SK-N-SH (cell line): ENCODE results near the gene COL25A1.

ENCODE experiments used
- CHD2 ChIP-seq: fragments of 150-350 bp; IDR thresholded peaks from 2 replicates; pipeline ENCODE4 v1.6.1; 2018; ENCODE audit warnings: low read length; ENCODE audit not compliant: partially characterized antibody
- EZH2phosphoT487 ChIP-seq: fragments of 200-600 bp; sonication (generic); IDR thresholded peaks from 2 replicates; pipeline ENCODE4 v1.6.1; 2017; ENCODE audit warnings: low read depth, mixed run types, mild to moderate bottlenecking, antibody characterized with exemption, moderate library complexity, borderline replicate concordance
- FOXM1 ChIP-seq: IDR thresholded peaks from 2 replicates; pipeline ENCODE4 v1.4.0; 2012; ENCODE audit warnings: low read depth, mild to moderate bottlenecking
- GABPA ChIP-seq: IDR thresholded peaks from 2 replicates; pipeline ENCODE4 v1.4.0; 2012; ENCODE audit warnings: low read depth, mild to moderate bottlenecking
- NFIC ChIP-seq: IDR thresholded peaks from 2 replicates; pipeline ENCODE4 v1.4.0; 2012; ENCODE audit warnings: borderline replicate concordance
- NRF1 ChIP-seq: IDR thresholded peaks from 2 replicates; pipeline ENCODE4 v1.6.1; 2012; ENCODE audit warnings: low read depth, mild to moderate bottlenecking, low read length
- POLR2AphosphoS5 ChIP-seq: IDR thresholded peaks from 2 replicates; pipeline ENCODE4 v1.6.1; 2012; ENCODE audit warnings: low read depth, low read length
- TAF1 ChIP-seq: IDR thresholded peaks from 2 replicates; pipeline ENCODE4 v1.6.1; 2012; ENCODE audit warnings: low read depth, mild to moderate bottlenecking, low read length, moderate library complexity, borderline replicate concordance
- TF ChIP-seq, protein P1 (sequence below): fragments of 200-600 bp; sonication (generic); IDR thresholded peaks from 2 replicates; pipeline ENCODE4 v1.6.1; 2017; ENCODE audit warnings: antibody characterized with exemption, mild to moderate bottlenecking, moderate library complexity
- TF ChIP-seq, protein P2 (sequence below): IDR thresholded peaks from 2 replicates; pipeline ENCODE4 v1.4.0; 2012; ENCODE audit warnings: low read depth

DNA sequence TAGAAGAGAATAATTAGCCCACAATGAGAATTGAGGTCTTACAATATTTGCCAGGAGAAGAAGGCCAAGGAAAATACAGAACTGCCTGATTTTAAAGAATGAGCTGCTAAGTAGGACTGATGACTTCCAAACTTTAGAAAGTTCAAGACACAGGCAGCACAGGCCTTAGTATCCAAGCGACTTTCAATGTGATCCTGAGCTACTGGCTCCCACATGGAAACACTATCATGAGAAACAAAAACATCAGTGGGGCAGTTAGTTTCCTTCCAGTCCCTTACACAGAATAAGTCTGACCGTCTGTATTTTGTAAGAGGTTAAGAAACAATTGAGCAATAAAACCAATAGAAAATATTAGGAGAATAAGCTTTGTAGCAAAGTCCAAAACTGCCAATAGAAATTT, 251.4 kb downstream of the COL25A1 start:
- TF ChIP-seq, protein P1, sequence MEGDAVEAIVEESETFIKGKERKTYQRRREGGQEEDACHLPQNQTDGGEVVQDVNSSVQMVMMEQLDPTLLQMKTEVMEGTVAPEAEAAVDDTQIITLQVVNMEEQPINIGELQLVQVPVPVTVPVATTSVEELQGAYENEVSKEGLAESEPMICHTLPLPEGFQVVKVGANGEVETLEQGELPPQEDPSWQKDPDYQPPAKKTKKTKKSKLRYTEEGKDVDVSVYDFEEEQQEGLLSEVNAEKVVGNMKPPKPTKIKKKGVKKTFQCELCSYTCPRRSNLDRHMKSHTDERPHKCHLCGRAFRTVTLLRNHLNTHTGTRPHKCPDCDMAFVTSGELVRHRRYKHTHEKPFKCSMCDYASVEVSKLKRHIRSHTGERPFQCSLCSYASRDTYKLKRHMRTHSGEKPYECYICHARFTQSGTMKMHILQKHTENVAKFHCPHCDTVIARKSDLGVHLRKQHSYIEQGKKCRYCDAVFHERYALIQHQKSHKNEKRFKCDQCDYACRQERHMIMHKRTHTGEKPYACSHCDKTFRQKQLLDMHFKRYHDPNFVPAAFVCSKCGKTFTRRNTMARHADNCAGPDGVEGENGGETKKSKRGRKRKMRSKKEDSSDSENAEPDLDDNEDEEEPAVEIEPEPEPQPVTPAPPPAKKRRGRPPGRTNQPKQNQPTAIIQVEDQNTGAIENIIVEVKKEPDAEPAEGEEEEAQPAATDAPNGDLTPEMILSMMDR = no peak
- no peak for TF ChIP-seq NRF1
- TF ChIP-seq, protein P2, sequence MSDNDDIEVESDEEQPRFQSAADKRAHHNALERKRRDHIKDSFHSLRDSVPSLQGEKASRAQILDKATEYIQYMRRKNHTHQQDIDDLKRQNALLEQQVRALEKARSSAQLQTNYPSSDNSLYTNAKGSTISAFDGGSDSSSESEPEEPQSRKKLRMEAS = no peak
- TF ChIP-seq TAF1 = no peak
- no peak for TF ChIP-seq GABPA
- TF ChIP-seq POLR2AphosphoS5 = no peak
- no peak for TF ChIP-seq CHD2
- no peak for TF ChIP-seq FOXM1
- no peak for TF ChIP-seq NFIC
- TF ChIP-seq EZH2phosphoT487 = no peak
